Stimulated activated CD8-positive, alpha-beta memory T cell treated with anti-CD3 and anti-CD28 coated beads, Interleukin-12 subunit alpha, Interleukin-12 subunit beta, amount 100 ng/mL, for 4 hours (primary cell): ENCODE results near the gene FARSA.
A peak's percentile ranks its signal among the peaks of the same experiment; 100 is the strongest.
"Not testable (repeated sequence)": the region's sequence is repeated elsewhere in the genome, so short reads cannot be mapped to it uniquely, and the experiment has no call there.

Source experiments
- DNase-seq: peaks from one replicate; pipeline ENCODE4 v3.0.0-alpha.2; 2020; ENCODE audit warnings: low read depth

Gene FARSA

DNA sequence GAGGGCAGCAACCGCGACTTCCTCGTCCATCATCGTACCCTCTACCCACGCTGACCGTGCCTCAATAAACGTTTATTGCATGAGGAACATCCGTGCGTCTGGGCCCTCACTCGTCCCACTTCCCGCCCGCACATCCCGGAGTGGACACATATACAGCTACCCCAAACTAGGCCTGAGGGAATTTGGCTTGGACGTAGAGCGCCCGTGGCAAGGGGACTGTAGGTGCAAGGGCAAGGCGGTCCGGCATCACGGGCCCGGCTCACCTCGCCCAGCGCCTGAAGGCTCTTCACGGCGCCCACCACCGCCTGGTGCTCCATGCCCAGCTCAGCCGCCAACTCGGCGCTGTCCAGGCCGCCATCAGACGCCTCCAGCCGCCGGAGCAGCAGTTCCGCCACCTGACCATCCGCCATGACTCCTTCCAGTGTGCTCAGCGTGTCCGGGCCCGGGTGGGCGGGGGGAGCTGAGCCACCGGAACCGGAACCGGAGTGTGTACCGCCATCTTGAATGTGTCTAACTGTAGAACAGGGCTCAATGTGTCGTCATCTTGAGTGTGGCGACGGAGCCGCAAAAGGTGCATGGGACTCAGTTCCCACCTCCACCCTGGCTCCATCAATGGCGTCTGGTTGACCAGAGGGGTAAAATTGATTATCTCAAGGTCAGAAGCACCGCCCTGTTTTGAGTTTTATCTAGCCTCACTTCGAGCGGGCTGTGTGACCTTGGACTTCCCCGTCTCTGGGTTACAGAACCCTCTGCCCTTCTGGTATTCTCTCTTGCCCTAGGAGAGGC, at the start of gene FARSA:
Gene FARSA (minus strand): TSS at position 425 of the 786 bp plus-strand sequence. CDS start 15 bp downstream, at position 410.
- DNase-seq = peak; percentile 80

- DNase-seq = no peak
These were observed 49.6 kb upstream of the FARSA start for GRCh38 chr19:12983091-12983490.

DNA sequence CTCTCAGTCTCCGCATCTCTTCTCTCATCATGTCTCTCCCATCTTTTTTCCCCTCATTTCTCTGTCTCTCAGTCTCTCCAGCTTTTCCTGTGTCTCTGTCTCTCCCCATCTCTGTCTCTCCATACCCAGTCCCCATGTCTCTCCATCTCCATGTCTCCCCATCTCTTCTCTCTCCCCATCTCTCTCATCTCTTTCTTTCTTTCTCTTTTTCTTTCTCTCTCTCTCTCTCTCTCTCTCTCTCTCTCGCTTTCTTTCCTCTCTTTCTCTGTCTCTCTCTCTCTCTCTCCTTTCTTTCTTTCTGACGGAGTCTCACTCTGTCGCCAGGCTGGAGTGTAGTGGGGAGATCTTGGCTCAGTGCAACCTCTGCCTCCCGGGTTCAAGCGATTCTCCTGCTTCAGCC, 49.1 kb upstream of the FARSA start:
- no peak for DNase-seq

- no peak for DNase-seq
These were observed 46.5 kb upstream of the FARSA start for GRCh38 chr19:12979974-12980373.

- DNase-seq = not testable (repeated sequence)
These were observed 42.6 kb upstream of the FARSA start for GRCh38 chr19:12976109-12976508.

GRCh38 chr19:12975221-12975741, 41.8 kb upstream of the FARSA start:
- DNase-seq = no peak

DNA sequence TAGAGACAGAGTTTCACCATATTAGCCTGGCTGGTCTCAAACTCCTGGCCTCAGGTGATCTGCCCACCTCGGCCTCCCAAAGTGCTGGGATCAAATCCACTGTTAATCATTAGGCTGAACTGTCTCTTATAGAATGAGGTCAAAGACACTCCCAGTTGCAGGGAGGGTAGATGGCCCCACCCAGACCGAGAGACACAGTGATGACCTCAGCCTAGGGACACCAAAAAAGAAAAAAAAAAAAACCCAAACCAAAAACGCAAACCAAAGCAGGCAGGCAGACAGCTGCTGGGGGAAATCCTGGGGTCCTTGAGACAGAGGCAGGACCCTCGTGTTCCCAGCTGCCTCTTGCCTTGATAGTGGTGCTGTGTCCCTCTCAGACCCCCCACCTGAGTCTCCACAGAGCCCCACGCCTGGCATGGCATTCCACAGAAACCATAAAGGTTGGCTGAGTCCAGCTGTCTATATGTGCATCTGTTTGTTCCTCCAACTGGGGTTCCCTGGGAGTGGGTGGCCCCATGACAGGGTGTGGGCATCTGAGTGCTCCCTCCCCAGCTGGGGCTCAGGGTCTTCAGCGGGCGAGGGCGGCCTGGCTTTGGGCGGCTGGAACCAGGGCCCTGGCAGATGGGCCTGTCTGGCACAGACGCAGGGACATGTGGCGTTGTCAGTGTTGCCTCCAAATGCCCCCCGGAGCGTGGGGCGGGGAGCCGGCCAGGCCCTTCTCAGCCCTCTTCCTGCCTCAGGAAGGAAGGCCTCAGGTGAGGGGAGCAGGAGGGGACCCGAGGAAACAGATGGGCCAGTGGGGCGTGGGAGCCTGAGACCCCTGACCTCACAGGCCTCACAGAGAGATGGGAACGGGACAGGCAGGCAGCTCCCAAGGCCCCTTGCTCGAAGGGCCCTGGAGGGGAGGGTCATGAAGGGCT, 41.0 kb upstream of the FARSA start:
- DNase-seq = no peak

DNA sequence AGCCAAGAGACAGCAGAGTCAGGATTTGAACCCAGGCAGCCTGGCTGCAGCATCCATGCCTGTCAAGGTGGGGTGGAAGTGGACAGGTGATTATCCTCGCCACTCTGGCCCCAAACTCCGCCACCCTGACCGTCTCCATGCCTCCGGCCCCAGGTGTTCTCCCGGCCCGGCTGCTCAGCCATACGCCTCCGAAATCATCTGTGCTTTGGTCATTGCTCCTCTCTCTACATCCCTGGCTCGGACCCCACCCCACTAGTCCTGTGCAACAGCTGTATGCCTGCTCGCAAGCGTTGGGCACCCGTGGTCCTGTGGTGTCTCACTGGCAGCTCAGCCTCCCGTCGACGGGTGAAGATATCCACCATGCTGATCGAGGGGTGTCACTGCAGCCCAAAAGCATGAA, 39.7 kb upstream of the FARSA start:
- DNase-seq = no peak

GRCh38 chr19:12970070-12970820, 36.7 kb upstream of the FARSA start:
- DNase-seq = no peak

DNA sequence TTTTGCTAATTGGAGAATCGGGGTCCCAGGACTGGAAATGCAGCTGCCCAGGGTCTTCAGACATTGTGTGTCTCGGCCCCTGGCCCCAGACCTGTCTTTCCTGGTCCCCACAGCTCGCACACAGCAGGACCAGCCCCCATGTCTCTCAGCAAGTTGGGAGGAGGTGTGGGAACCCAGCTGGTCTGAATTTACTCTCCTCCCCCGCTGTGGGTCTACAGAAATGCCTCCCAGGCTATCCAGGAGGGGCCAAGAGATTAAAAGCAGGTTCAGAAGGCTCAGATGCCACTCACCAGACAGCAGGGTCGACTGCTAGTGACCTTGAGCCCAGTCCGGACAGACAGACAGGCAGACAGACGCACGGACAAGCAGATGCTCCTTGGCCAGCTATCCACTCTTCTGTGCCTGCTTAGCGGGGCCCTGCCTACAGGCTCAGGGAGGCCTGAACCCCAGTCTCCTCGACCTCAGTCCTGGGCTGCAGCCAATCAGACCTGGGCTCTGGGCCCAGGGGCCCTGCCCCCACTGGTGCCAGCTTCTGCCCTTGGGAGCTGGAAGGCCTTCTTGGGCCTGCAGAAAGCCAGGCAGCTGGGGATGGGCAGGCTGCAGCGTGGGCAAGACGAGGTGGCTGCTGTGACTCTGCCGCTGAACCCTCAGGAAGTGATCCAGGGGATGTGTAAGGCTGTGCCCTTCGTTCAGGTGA, 35.9 kb upstream of the FARSA start, which contains the start of gene DAND5:
Gene DAND5 (plus strand): TSS at position 285 of the 697 bp plus-strand sequence. CDS start 85 bp downstream, at position 370.
- DNase-seq = no peak

- no peak for DNase-seq
These were observed 34.4 kb upstream of the FARSA start for GRCh38 chr19:12967907-12968306.

GRCh38 chr19:12965812-12966135, 32.3 kb upstream of the FARSA start:
- no peak for DNase-seq

GRCh38 chr19:12965017-12965811, 31.7 kb upstream of the FARSA start:
- DNase-seq = peak; percentile 68

DNA sequence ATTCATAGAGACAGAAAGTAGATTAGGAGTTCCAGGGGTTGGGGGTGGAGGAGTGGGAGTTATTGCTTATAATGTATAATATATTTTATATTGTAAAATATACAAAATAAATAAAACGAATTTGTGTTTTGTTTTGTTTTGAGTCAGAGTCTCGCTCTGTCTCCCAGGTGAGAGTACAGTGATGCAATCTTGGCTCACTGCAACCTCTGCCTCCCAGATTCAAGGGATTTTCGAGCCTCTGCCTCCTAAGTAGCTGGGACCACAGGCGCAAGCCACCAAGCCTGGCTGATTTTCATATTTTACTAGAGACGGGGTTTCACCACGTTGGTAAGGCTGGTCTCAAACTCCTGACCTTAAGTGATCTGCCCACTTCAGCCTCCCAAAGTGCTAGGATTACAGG, 26.0 kb upstream of the FARSA start:
- no peak for DNase-seq

DNA sequence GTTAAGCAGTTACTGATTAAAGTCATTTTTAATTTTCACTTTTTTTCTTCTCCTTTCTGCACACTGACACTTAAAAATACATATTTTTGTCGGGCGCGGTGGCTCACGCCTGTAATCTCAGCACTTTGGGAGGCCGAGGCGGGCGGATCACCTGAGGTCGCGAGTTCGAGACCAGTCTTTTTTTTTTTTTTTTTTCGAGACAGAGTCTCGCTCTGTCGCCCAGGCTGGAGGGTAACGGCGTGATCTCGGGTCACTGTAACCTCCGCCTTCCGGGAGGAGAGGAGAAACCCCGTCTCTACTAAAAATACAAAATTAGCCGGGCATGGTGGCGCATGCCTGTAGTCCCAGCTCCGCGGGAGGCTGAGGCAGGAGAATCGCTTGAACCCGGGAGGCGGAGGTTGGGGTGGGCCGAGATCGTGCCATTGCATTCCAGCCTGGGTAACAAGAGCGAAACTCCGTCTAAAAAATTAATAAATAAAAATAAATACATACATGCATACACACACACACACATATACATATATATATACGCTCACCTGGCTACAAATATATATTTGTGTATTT, 24.0 kb upstream of the FARSA start:
- not testable (repeated sequence) for DNase-seq

- peak; percentile 73 for DNase-seq
These were observed 23.2 kb upstream of the FARSA start, which contains the start of gene GADD45GIP1 for GRCh38 chr19:12956446-12957388. Gene GADD45GIP1, minus strand, starts transcription at chr19:12957223. Its CDS starts 11 bp downstream, at chr19:12957212.

DNA sequence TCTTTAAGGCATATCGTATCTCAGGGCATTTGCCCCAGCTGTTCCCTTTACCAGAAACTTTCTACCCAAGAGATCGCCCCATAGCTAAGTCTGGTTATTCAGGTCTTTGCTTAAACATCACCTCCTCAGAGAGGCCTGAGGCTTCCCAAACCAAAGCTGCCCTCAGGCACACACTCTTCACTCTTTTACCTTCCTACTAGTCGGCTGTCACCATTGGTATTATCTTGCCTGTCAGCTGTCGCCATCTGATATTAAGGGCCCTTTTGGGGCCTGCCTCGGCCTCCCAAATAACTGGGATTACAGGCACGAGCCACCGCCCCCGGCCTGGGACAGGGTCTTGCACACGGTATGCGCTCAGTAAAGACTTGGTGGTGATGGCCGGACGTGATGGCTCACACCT, 22.5 kb upstream of the FARSA start:
- no peak for DNase-seq

DNA sequence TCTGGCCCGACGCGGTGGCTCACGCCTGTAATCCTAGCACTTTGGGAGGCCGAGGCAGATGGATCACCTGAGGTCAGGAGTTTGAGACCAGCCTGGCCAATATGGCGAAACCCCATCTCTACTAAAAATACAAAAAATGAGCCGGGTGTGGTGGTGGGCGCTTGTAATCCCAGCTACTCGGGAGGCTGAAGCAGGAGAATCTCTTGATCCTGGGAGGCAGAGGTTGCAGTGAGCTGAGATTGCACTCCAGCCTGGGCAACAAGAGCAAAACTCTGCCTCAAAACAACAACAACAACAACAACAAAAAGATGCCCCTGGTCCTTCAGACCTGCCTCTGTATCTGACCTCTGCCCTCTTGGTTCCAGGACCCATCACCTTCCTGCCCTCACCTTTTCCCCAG, 22.1 kb upstream of the FARSA start:
- DNase-seq = not testable (repeated sequence)

- no peak for DNase-seq
These were observed 21.1 kb upstream of the FARSA start for GRCh38 chr19:12954612-12954962.
